Hepatocyte (in vitro differentiated cells): ENCODE results near the gene FGD5. TPM values are rescaled to one million over a fixed set of nuclear protein-coding genes. Genes with fewer than 3 reads are reported as not detected.

Experiments
- DNase-seq: peaks from one replicate; pipeline ENCODE4 v3.0.0-alpha.2; 2016; ENCODE audit warnings: low spot score
- H2AFZ ChIP-seq: fragments of 200-600 bp; sonication (generic); 2 replicates; pipeline ENCODE4 v1.6.0; 2016; ENCODE audit warnings: antibody characterized with exemption, mild to moderate bottlenecking
- H3K27ac ChIP-seq: fragments of 200-600 bp; sonication (generic); 2 replicates; pipeline ENCODE4 v1.5.1; 2016; ENCODE audit warnings: mild to moderate bottlenecking
- H3K27me3 ChIP-seq: fragments of 200-600 bp; sonication (generic); 2 replicates; pipeline ENCODE4 v1.6.1; 2016
- H3K36me3 ChIP-seq: fragments of 200-600 bp; sonication (generic); replicated peaks from 2 replicates; pipeline ENCODE4 v1.5.1; 2016; ENCODE audit warnings: low read depth; ENCODE audit not compliant: insufficient read depth
- H3K4me1 ChIP-seq: fragments of 200-600 bp; sonication (generic); 2 replicates; pipeline ENCODE4 v1.5.1; 2016; ENCODE audit warnings: mild to moderate bottlenecking, moderate library complexity; ENCODE audit not compliant: insufficient read depth
- H3K4me2 ChIP-seq: fragments of 200-600 bp; sonication (generic); 2 replicates; pipeline ENCODE4 v1.6.0; 2016
- H3K4me3 ChIP-seq: fragments of 200-600 bp; sonication (generic); 2 replicates; pipeline ENCODE4 v1.5.1; 2016; ENCODE audit warnings: mild to moderate bottlenecking
- H3K79me2 ChIP-seq: fragments of 200-600 bp; sonication (generic); 2 replicates; pipeline ENCODE4 v1.6.0; 2017; ENCODE audit warnings: mild to moderate bottlenecking
- H3K9me2 ChIP-seq: fragments of 200-600 bp; sonication (generic); replicated peaks from 2 replicates; pipeline ENCODE4 v1.6.0; 2017; ENCODE audit warnings: mild to moderate bottlenecking; ENCODE audit not compliant: insufficient read depth
- H3K9me3 ChIP-seq: fragments of 200-600 bp; sonication (generic); 2 replicates; pipeline ENCODE4 v1.5.1; 2016; ENCODE audit warnings: low read depth, mild to moderate bottlenecking
- H4K20me1 ChIP-seq: fragments of 200-600 bp; sonication (generic); 2 replicates; pipeline ENCODE4 v1.6.0; 2016; ENCODE audit warnings: mild to moderate bottlenecking; ENCODE audit not compliant: insufficient read depth, poor library complexity, severe bottlenecking
- CTCF ChIP-seq: fragments of 200-600 bp; sonication (generic); IDR thresholded peaks from 2 replicates; pipeline ENCODE4 v1.5.1; 2016; ENCODE audit warnings: antibody characterized with exemption, mild to moderate bottlenecking; ENCODE audit not compliant: poor library complexity
- EZH2 ChIP-seq: fragments of 200-600 bp; sonication (generic); IDR thresholded peaks from 2 replicates; pipeline ENCODE4 v1.6.1; 2016; ENCODE audit warnings: antibody characterized with exemption, mild to moderate bottlenecking, borderline replicate concordance
- EZH2phosphoT487 ChIP-seq: fragments of 200-600 bp; sonication (generic); IDR thresholded peaks from one replicate; pipeline ENCODE4 v1.6.1; 2018; ENCODE audit warnings: antibody characterized with exemption, mild to moderate bottlenecking, low read depth, moderate library complexity; ENCODE audit not compliant: unreplicated experiment, severe bottlenecking
- WGBS: methylation state at CpG from one replicate; pipeline ENCODE4 v1.1.6; 2016; ENCODE audit warnings: low lambda C conversion rate; ENCODE audit errors: missing lambda C conversion rate; 5-methylcytosine and 5-hydroxymethylcytosine counted together
- polyA plus RNA-seq: library from polyadenylated mRNA; unstranded; fragments of >200 nt; fragmentation: Nextera tagmentation; extraction: Ambion mirVana; gene quantifications from 2 replicates; pipeline ENCODE4 v1.2.1, GENCODE V29; 2016
- total RNA-seq: library from RNA; depleted of rRNA; stranded (reverse); fragments of >200 nt; gene quantifications from 2 replicates; pipeline ENCODE4 v1.2.3, GENCODE V29; 2014

The FGD5 gene
- total and polyA plus RNA-seq, 2 experiments from 2014 or later = 2.9 to 3.3 TPM

- no peak overlapping the region for H3K27ac ChIP-seq
- DNase-seq = no peak
- no peaks in the 10 kb centered on the region for H3K27me3 ChIP-seq
- TF ChIP-seq EZH2phosphoT487 = no peak
- TF ChIP-seq CTCF = no peak
- TF ChIP-seq EZH2 = no peak
- no peak overlapping the region for H3K4me3 ChIP-seq
- H3K36me3 ChIP-seq = no peaks in the 10 kb centered on the region
- no peaks in the 10 kb centered on the region for H4K20me1 ChIP-seq
- H3K9me2 ChIP-seq = no peaks in the 10 kb centered on the region
- H2AFZ ChIP-seq = no peak overlapping the region
- WGBS = 78% methylated on average over 10 of the region's 10 CpGs
- no peaks in the 10 kb centered on the region for H3K9me3 ChIP-seq
- no peaks in the 10 kb centered on the region for H3K4me1 ChIP-seq
- H3K79me2 ChIP-seq = no peaks in the 10 kb centered on the region
- no peak overlapping the region for H3K4me2 ChIP-seq
Measured at GRCh38 chr3:14880447-14881106, 61.8 kb downstream of the FGD5 start.

GRCh38 chr3:14883226-14883625 lies 64.5 kb downstream of the FGD5 start:
- no peak overlapping the region for H3K4me3 ChIP-seq
- peaks cover 5% of the 10 kb centered on the region for H3K27me3 ChIP-seq
- H3K4me1 ChIP-seq = no peaks in the 10 kb centered on the region
- no peaks in the 10 kb centered on the region for H3K9me2 ChIP-seq
- no peaks in the 10 kb centered on the region for H3K36me3 ChIP-seq
- no peaks in the 10 kb centered on the region for H3K79me2 ChIP-seq
- H3K9me3 ChIP-seq = no peaks in the 10 kb centered on the region
- no peak overlapping the region for H2AFZ ChIP-seq
- no peak for DNase-seq
- no peaks in the 10 kb centered on the region for H4K20me1 ChIP-seq
- TF ChIP-seq CTCF (no peak), EZH2 (no peak), EZH2phosphoT487 (no peak)
- 95% methylated on average over 5 of the region's 5 CpGs for WGBS
- H3K4me2 ChIP-seq = no peak overlapping the region
- no peak overlapping the region for H3K27ac ChIP-seq

GRCh38 chr3:14884665-14885064 lies 65.9 kb downstream of the FGD5 start:
- Histone ChIP-seq H3K4me3 (no peak overlapping the region), H4K20me1 (no peaks in the 10 kb centered on the region), H3K4me1 (no peaks in the 10 kb centered on the region), H3K27me3 (peaks cover 5% of the 10 kb centered on the region), H2AFZ (no peak overlapping the region), H3K9me2 (no peaks in the 10 kb centered on the region), H3K36me3 (no peaks in the 10 kb centered on the region), H3K9me3 (no peaks in the 10 kb centered on the region), H3K79me2 (no peaks in the 10 kb centered on the region), H3K4me2 (no peak overlapping the region), H3K27ac (no peak overlapping the region)
- DNase-seq = no peak
- TF ChIP-seq CTCF (no peak), EZH2 (no peak), EZH2phosphoT487 (no peak)
- WGBS = 64% methylated on average over 11 of the region's 11 CpGs
